Esophagus squamous epithelium (tissue), 5 donors: ENCODE results near the gene IRF2. TPM values are rescaled to one million over a fixed set of nuclear protein-coding genes. Genes with fewer than 3 reads are reported as not detected.

Experiments
- DNase-seq: peaks from one replicate; lab custom pipeline; 2025; lab: John Stamatoyannopoulos, UW
- H3K27ac ChIP-seq, 4 donors: fragments of 200-600 bp; sonication (generic); one replicate each; pipeline ENCODE4 v1.5.1; 2016 to 2019; ENCODE audit warnings: mild to moderate bottlenecking in 1 of 4
- H3K27me3 ChIP-seq, 4 donors: fragments of 200-600 bp; sonication (generic); 1 replicate in 3 of 4; 2 replicates in 1 of 4; pipeline versions ENCODE4 v1.5.1 to v1.6.0; 2017 to 2021; ENCODE audit warnings: antibody characterized with exemption in 1 of 4
- H3K36me3 ChIP-seq, 3 donors: fragments of 200-600 bp; sonication (generic); one replicate each; pipeline ENCODE4 v1.5.1; 2016 to 2019
- H3K4me1 ChIP-seq, 3 donors: fragments of 200-600 bp; sonication (generic); one replicate each; pipeline ENCODE4 v1.5.1; 2017 to 2019
- H3K4me3 ChIP-seq, 4 donors: fragments of 200-600 bp; sonication (generic); 1 replicate in 3 of 4; 2 replicates in 1 of 4; pipeline ENCODE4 v1.5.1; 2016 to 2019; ENCODE audit warnings: mild to moderate bottlenecking in 2 of 4, moderate library complexity in 1 of 4
- H3K9me3 ChIP-seq, 3 donors: fragments of 200-600 bp; sonication (generic); one replicate each; pipeline ENCODE4 v1.5.1; 2016 to 2019
- CTCF ChIP-seq, 6 experiments: fragments of 450-650 bp in 4 of 6; fragments of 200-600 bp in 2 of 6; sonication (generic) in 2 of 6; IDR thresholded peaks; one replicate each; pipeline ENCODE4 v1.5.1; 2016 to 2019; ENCODE audit warnings: antibody characterized with exemption in 6 of 6, mild to moderate bottlenecking in 4 of 6, moderate library complexity in 4 of 6
- POLR2A ChIP-seq, 4 donors: fragments of 450-650 bp; IDR thresholded peaks; one replicate each; pipeline ENCODE4 v1.6.1; 2017; ENCODE audit warnings: antibody characterized with exemption in 4 of 4, mild to moderate bottlenecking in 4 of 4, moderate library complexity in 3 of 4
- WGBS, 2 donors: methylation state at CpG; one replicate each; pipeline ENCODE4 v1.1.5; 2018; 5-methylcytosine and 5-hydroxymethylcytosine counted together
- intact Hi-C: fragments of 100-400 bp; cut with DNase I; formaldehyde crosslinking; loops from one replicate; pipeline ENCODE4 v1.15.0; 2022
- total RNA-seq, 4 donors: library from RNA; depleted of rRNA; stranded (reverse); fragments of >200 nt; gene quantifications; one replicate each; pipeline ENCODE4 v1.1.0, GENCODE V29; 2016
- donor health status: DM: yes; HTN: yes; CAD: no.

The IRF2 gene
- total RNA-seq, 4 donors from 2014 or later, result 16.6 to 30.2 (median 23.4) TPM

DNA sequence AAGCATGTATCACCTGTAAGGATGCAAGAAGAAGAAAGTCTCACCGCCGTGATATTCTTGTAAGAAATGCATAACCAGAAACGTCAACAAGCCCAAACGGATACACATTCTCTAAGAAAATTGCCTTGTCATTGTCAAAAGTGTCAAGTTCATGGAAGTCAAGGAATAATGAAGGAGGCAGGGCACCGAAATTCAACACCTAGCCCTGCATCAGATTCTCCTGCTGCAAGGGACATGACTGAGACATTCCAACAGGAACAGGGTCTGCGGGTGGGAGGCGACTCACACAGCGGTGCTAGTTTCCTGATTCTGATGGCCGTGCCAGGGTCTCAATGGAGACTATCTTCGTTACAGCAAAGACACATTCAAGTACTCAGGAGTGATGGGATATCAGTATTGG, 26.7 kb downstream of the IRF2 start:
- peak overlapping the region in 3 of 4 donors; percentile 33 to 84 (median 72) for H3K27ac ChIP-seq
- intact Hi-C loops, result no loop called here
- no peak overlapping the region for H3K4me3 ChIP-seq
- H3K27me3 ChIP-seq, result no peaks in the 10 kb centered on the region
- H3K4me1 ChIP-seq, result peaks cover 24 to 94% (median 36%) of the 10 kb centered on the region in 3 donors
- TF ChIP-seq POLR2A (IDR thresholded peaks at IDR 0.05) (no peak), CTCF (IDR thresholded peaks at IDR 0.05) (no peak)
- no peaks in the 10 kb centered on the region for H3K9me3 ChIP-seq
- WGBS, 2 donors, result 42 to 70% methylated on average over 7 to 10 of the region's 10 CpGs
- no peak for DNase-seq
- peaks cover 0 to 8% (median 0%) of the 10 kb centered on the region in 3 donors for H3K36me3 ChIP-seq

DNA sequence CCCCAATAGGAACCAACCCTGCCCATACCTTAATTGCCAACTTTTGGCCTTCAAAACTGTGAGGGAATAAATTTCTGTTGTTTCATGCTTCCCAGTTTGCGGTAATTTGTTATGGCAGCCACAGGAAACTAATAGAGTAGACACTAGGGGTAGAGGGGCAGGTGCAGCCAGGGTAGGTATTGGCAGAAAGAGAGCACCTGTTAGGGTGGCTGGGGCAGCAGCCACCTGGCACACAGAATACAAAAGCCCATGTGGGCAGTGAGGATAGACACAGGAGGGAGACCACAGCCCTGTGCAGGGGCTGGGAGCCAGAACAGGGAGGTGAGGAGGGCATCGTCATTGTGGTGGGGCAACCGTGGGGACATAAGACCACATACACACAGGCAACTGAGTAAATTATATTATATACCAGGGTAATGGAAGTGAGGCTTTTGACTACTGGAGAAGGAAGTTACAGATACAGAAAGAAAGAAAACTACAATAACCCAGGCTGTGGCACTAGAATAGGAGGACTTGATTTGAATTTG, 28.2 kb downstream of the IRF2 start:
- H3K4me1 ChIP-seq, result peaks cover 19 to 94% (median 43%) of the 10 kb centered on the region in 3 donors
- H3K27me3 ChIP-seq, result no peaks in the 10 kb centered on the region
- 91 to 94% methylated on average over 3 of the region's 3 CpGs for WGBS, 2 donors
- H3K4me3 ChIP-seq, result no peak overlapping the region
- H3K9me3 ChIP-seq, result no peaks in the 10 kb centered on the region
- TF ChIP-seq CTCF (IDR thresholded peaks at IDR 0.05), result no peak
- TF ChIP-seq POLR2A (IDR thresholded peaks at IDR 0.05), result no peak
- intact Hi-C loops, result no loop called here
- no peak for DNase-seq
- no peak overlapping the region for H3K27ac ChIP-seq
- H3K36me3 ChIP-seq, result no peaks in the 10 kb centered on the region

- no peaks in the 10 kb centered on the region for H3K9me3 ChIP-seq
- DNase-seq, result no peak
- H3K4me1 ChIP-seq, result peaks cover 14 to 94% (median 44%) of the 10 kb centered on the region in 3 donors
- TF ChIP-seq POLR2A (IDR thresholded peaks at IDR 0.05), result no peak
- TF ChIP-seq CTCF (IDR thresholded peaks at IDR 0.05), result no peak
- H3K36me3 ChIP-seq, result no peaks in the 10 kb centered on the region
- intact Hi-C loops, result no loop called here
- H3K27ac ChIP-seq, result no peak overlapping the region
- 77 to 81% methylated on average over 7 to 11 of the region's 11 CpGs for WGBS, 2 donors
- no peak overlapping the region for H3K4me3 ChIP-seq
- H3K27me3 ChIP-seq, result no peaks in the 10 kb centered on the region
These were observed 29.4 kb downstream of the IRF2 start for GRCh38 chr4:184444953-184445309.

- intact Hi-C loops, result no loop called here
- Histone ChIP-seq H3K36me3 (no peaks in the 10 kb centered on the region), H3K4me1 (peaks cover 9 to 94% (median 39%) of the 10 kb centered on the region in 3 donors), H3K27ac (no peak overlapping the region), H3K27me3 (no peaks in the 10 kb centered on the region), H3K9me3 (no peaks in the 10 kb centered on the region), H3K4me3 (no peak overlapping the region)
- no peak for TF ChIP-seq CTCF (IDR thresholded peaks at IDR 0.05)
- TF ChIP-seq POLR2A (IDR thresholded peaks at IDR 0.05), result no peak
- no peak for DNase-seq
- WGBS, 2 donors, result 95% methylated on average over 5 of the region's 5 CpGs
These were observed 30.0 kb downstream of the IRF2 start for GRCh38 chr4:184444215-184444952.

GRCh38 chr4:184443318-184443717, 31.0 kb downstream of the IRF2 start:
- no peaks in the 10 kb centered on the region for H3K36me3 ChIP-seq
- intact Hi-C loops, result no loop called here
- no peak overlapping the region for H3K27ac ChIP-seq
- H3K4me1 ChIP-seq, result peaks cover 2 to 92% (median 34%) of the 10 kb centered on the region in 3 donors
- H3K27me3 ChIP-seq, result no peaks in the 10 kb centered on the region
- H3K4me3 ChIP-seq, result no peak overlapping the region
- 100% methylated on average over 2 of the region's 2 CpGs for WGBS, 2 donors
- TF ChIP-seq CTCF (IDR thresholded peaks at IDR 0.05), result no peak
- TF ChIP-seq POLR2A (IDR thresholded peaks at IDR 0.05), result no peak
- H3K9me3 ChIP-seq, result no peaks in the 10 kb centered on the region
- DNase-seq, result no peak
